Liver (tissue), 3 donors: ENCODE data around the gene SLC7A5.

Source experiments
- CTCF ChIP-seq: fragments of 150-350 bp; IDR thresholded peaks from 2 replicates; pipeline ENCODE4 v1.5.1; 2017; ENCODE audit warnings: improper control_type of control experiment, low read depth, low read length; ENCODE audit not compliant: missing input control
- JUND ChIP-seq, 2 donors: IDR thresholded peaks; 2 replicates each; pipeline ENCODE4 v1.6.1; 2016; ENCODE audit warnings: antibody characterized with exemption in 2 of 2
- RAD21 ChIP-seq, 2 donors: IDR thresholded peaks; 2 replicates each; pipeline ENCODE4 v1.6.1; 2016; ENCODE audit warnings: antibody characterized with exemption in 2 of 2, mild to moderate bottlenecking in 2 of 2
- REST ChIP-seq: IDR thresholded peaks from 2 replicates; pipeline ENCODE4 v1.6.1; 2016; ENCODE audit warnings: antibody characterized with exemption, mild to moderate bottlenecking
- YY1 ChIP-seq: IDR thresholded peaks from 2 replicates; pipeline ENCODE4 v1.6.1; 2016; ENCODE audit warnings: antibody characterized with exemption, mild to moderate bottlenecking
- donor health status: healthy.
- donor health status: healthy.

GRCh38 chr16:87834668-87835473 lies 34.4 kb downstream of the SLC7A5 start:
- TF ChIP-seq YY1 (no peak), CTCF (no peak), RAD21 (IDR thresholded peaks at IDR 0.05) (no peak), JUND (IDR thresholded peaks at IDR 0.05) (no peak), REST (no peak)
